GM21367 (cell line): Measurements from ENCODE around the gene XPR1.

ENCODE experiments used
- ATAC-seq: cut with Tn5 transposase; IDR thresholded peaks from one replicate; pipeline ENCODE4 v1.9.1; 2021; ENCODE audit not compliant: unreplicated experiment

XPR1 gene

DNA sequence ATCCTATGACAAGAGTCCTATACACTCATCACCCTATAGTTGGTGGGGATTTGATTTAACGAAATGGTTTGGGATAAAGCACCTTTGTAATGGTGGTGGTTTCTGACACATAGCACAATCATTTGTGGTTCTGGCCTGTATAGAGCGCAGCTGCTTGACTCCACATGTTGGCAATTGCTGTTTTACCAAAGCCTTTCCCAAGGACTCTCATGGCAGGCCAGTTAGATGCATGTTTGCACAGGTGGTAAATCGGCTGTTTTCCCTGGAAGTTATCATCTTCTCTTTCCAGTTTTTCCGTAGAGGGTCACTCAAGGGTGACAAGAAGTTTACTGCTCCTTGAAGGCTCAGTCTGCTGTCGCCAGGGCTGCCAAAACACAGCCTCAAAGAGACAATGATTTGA lies 17.1 kb upstream of the XPR1 start:
- no peak for ATAC-seq

DNA sequence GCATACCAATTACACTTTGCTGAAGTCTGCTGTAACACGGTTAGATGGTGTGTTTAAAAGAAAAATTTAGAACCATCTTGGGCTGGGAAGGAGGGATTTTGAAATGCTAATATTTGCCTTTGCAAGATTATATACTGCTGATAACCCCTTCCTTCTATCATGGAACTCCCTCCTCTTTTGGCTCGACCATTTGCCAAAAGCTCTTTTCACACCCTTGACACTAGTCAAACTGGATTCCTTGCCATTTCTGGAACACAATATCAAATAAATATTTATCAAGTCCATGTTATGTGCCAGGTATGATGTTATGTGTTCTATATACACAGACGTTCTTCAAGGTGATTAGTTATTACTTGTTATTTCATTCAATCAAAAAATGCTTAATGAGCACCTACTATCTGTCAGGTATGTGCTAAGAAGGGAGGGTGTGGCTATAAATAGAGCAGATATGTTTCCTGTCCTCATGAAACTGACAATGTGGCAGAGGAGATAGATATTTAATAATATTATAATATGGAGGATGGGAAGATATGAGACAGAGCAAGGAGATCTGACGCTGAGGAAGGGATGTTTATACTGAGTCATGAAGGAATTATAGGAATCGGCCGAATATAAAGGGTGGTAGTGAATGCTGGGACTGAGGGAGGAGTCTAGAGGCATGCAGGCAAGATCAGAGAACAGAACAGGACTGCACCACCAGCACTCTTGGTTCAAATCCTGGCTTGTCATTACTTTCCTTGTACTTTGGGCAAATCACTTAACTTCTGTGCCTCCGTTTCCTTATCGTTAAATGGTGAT lies 16.1 kb upstream of the XPR1 start:
- no peak for ATAC-seq

DNA sequence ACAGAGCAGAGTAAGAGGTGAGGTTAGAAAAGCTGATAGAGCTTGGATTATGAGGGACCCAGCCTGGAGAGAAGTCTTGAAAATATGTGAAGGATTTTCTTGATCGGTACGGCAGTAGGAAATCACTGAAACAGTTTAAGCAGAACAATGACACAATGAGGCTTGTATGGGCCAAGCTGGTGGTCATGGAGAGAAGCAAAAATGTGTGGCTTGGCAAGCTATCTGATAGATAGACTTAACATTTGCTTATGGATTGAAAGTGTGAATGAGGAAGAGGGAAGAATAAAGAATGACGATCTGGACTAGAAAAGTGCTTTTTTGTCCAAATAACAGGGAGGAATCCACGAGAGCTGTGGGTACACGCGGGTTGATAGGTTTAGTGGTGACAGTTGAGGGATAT lies 15.4 kb upstream of the XPR1 start:
- no peak for ATAC-seq

DNA sequence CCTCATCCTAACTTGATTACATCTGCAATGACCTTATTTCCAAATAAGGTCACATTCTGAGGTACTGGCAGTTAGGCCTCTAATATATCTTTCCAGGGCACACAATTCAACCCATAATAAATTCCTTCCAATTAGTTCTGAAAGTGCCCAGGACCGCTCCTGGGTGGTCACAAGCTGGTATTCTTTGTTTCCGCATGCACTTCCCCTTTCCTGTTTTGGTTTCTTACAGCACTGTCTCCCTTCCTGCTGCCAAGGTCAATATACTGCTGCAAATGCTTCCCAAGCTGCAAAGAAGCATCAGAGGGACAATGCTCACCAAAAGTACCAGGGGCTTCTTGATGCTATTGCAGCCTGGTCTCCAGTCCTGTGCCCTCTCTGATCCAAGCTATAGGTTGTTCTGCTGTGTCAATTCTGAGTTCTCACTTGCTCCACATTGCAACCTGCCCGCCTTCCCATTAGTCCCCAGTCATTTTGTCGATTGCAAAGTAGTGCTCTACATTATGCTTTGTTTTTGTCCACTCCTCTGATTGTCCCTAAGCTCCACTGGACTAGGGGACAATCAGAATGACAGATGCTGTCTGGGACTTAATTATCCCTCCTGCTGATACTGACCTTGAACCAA lies 13.9 kb upstream of the XPR1 start:
- no peak for ATAC-seq

DNA sequence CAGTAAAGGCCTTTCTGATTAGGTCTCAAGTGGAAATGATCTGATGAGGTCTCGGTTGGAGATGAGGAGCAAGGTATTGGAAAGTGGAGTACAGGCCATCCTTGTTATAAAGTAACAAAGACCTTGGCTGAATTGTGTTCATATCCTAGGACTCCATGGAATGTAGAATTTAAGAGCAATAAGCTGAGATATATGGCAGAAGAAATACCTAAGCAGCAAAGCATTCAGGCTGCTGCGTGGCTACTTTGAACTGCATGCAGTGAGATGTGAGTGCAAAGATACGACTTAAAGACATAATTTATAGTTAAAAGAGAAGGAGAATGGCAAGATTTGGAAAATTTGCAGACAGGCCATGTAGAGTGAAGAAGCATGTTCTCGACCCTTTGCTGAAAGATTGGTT lies 11.2 kb upstream of the XPR1 start:
- ATAC-seq: no peak

DNA sequence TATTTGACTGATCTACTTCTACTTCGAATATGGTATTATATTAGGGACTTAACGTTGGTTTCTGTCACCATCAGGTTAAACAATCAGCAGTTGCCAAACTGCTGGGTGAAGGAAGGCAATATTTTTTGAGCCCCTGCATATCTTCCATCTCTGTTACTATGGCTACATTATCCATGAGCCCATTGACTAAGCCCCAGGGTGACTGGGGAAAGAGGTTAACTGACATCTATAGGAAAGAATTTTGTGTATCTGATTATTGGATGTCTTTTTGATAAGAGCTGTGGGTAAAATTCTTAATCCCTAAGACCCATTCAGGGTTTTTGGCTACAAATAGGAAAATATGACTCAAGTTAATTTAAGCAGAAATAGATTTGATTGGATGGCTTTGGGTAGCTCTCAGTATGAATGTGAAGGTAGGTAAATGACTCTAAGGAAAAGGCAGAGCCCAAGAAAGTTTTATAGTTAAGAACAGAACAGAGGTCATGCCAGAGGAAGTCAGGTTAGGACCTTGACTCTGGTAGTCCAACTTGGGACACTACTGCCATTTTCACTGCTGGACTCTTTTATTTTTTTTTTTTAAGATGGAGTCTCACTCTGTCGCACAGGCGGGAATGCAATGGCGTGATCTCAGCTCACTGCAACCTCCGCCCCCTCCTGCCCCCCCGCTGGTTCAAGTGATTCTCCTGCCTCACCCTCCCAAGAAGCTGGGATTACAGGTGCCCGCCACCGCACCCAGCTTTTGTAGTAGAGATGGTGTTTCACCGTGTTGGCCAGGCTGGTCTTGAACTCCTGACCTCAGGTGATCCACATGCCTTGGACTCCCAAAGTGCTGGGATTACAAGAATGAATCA lies 8.9 kb upstream of the XPR1 start:
- ATAC-seq: no peak

DNA sequence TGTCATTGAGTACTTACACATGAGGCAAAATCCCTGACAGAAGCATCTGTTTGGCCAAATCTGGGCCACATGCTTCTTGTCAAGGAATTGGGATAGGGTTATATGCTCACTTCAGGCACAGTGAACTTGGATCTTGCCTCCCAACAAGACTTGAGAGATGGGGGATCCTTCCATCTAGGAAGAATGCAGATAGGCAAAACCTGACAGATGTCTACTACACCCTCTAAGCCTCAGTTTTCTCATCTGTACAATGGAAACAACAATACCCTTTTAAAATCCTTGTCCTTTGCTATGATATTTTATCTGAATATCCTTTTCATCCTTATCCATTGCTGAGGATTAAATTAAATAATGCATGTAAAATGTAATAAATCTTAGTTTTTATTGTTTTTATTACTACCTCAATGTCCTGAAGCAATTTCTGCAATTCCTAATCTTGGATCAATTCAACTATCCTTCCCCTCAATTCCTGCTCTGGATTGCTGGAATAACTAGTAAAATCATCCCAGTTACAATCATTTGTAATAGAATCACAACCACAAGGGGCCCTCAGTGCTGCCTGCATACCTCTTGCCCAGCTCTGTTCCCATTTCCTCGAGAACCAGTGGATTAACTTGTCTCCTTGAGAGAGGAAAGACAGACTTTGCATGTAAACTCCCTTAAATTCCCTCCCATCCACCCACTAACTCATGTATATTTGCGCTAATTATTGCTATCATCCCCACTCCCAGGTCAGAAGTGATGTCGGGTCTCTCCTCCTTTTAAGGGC lies 8.1 kb upstream of the XPR1 start:
- ATAC-seq: no peak

DNA sequence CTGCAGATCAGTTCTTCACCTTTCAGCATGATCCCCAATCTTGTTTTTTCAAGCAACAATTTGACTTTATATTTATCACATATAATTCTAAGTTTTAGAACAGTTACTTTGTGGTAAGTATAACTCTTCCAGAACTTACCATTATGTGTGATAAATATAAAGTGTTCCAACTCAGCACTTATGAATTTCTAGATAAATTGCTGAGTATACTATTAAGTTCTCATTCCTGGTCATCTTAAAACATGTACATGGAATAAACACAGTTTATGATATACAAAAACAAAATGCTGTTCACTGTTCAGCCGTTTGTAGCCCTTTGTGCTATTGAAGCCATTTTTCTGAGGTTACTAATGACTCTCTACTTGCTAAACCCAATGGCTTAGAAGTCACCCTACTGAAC lies 5.1 kb upstream of the XPR1 start:
- no peak for ATAC-seq

DNA sequence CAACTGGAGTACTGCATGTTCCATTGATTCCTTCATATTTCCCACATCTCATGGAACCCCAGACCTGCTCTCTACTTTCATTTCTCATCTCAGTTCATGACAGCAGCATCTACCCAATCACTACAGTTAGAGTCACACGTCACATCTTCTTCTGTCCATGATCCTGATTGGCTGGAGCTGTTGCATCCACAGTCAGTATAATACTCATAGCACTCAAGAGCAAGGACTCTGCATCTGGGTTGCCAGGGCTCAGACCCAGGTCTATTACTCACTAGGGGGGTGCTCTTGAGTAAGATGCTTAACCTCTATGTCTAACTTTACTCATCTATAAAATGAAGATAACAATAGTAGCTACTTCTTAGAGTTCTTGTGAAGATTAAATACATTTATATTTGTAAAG lies 4.4 kb upstream of the XPR1 start:
- no peak for ATAC-seq

DNA sequence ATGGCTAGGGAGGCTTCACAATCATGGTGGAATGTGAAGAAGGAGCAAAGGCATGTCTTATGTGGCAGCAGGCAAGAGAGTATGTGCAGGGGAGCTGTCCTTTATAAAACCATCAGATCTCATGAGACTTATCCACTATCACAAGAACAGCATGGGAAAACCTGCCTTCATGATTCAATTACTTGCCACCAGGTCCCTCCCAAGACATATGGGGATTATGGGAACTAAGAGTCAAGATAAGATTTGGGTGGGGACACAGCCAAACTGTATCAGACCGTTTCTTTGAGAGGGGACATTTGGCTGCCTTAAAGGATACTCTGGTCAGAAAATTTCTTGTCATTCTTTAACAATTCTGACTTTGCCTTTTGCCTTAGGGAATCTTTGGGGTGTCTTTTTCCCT lies 3.2 kb upstream of the XPR1 start:
- ATAC-seq: no peak

DNA sequence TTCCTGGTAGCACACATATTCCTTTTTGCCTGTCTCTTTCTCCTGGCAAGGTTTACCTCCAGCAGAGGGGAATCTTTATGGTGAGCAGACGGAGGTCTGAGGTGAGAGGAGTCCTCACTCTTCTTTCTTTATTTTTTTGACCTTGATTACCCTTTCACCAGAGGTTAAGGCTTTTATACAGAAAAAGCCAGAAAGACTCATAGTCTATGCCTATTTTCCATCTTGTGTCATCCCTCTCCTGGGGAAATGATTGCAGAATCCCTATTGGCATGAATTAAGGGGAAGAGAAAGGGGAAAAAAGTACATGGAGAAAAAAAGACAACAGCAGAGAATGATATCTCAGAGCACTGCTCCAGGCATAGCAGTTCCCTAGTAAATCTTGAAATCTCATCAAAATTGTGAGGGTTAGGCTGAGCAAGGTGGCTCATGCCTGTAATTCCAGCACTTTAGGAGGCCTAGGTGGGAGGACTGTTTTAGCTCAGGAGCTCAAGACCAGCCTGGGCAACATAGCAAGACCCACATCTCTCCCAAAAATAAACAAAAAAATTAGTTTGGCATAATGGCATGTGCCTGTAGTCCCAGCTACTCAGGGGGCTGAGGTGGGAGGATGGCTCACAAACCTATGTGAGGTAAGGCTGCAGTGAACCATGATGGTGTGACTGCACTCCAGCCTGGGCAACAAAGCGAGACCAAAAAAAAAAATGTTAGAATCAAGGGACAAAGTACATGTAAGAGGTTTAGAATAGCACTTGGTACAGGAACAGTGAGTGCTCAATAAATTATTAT lies 1.2 kb upstream of the XPR1 start:
- no peak for ATAC-seq

DNA sequence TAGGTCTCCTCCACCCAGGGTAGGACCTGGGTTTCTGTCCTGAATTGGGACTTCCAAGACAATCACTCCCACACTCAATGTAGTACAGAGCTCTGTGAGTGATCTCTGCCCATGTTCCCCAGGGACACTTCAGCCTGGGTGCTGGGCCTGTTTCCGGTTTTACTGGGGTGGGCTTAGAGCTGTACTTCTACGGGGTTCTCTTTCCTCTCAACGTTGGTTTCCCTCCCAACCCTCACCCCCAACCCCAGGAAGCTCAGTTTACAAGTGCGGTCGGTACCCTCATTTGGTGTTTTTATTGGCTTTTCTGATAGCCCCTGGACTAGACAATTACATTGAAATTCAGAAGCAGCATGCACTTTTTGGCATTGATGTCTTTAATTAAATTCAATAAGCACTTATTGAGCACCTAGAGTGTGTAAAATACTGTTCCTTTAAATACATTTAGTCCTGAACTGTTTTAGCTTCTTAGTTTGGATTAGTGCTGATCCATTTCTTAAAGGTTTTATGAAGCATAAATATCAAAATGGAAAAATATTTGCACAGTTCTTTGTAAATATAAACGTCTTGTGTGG lies 542 bp upstream of the XPR1 start:
- no peak for ATAC-seq

DNA sequence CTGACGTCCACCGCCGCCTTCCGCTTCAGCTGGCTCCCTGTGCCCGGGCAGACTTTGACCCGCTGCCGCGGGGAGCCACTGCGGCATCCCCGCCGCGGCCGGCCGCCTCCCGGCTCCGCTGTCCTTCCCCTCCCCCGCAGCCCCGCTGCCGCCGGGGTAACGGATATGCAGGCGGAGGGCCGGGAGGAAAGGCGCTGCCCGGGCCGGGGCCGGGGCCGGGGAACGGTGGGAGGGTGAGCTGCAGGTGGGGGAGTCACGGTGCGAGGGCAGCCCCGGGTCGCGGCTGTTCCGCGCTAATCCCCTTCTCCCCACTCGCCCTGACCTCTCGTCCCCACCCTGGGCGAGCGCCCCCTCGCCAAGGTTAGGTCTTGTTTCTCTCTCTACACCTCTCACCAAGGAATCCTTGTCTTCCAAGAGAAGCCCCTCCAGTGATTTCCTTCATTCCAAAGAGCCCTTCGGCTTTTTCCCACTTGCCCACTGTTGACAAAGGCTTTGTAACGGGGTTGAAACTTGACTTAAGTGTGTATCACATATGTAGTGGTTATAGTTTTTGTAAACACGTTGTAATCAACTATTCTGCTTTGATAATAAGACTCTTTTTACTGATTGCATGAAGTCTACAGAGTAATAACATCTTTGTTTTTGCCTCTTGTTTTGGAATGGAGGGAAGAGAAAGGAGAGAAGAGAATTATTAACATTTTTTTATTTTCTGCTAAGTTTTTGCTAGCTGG lies 669 bp downstream of the XPR1 start:
- peak; percentile 32 for ATAC-seq

DNA sequence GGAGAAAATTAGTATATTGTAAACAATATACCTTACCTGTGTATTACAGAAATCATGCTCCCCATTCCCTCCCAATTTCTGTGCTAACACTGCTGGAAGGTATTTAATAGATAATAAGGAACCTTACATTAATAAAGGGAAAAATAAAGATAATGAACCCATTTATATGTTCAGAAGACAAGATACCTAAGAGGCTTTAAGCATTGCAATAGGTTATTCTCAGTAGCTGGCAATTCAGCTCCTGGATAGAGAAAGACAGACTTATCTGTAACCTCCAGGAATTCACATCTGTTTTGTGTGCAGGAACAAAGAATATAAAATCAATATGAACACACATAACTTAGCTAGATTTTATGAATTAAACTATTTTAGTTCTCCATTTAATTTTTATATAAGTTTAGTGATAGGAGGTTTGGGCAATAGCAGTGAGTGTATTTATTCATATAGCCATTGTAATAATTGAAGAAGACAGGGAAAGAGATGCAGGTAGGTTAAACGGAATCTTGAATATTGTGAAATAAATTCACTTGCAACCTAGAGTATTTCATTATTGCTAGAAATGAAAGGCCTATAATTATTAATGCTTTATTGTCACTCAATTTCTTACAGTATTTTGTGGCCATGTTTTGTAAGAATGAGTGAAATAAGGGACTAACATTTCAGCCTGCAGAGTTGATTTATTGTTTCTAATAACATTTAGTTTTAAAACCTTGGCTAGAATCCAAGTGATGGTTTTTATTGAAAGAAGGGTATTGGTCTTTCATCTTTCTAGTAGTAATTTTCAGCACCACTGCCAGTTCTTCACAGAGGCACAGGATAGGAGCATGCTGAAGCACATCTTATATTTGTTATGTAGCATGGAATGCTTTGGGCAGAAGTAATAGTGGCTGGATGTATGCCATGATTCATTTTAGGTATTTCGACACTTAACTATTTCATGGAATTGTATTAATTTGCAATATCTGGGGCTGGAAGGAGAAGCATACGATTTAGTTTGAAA lies 1.5 kb downstream of the XPR1 start:
- no peak for ATAC-seq

DNA sequence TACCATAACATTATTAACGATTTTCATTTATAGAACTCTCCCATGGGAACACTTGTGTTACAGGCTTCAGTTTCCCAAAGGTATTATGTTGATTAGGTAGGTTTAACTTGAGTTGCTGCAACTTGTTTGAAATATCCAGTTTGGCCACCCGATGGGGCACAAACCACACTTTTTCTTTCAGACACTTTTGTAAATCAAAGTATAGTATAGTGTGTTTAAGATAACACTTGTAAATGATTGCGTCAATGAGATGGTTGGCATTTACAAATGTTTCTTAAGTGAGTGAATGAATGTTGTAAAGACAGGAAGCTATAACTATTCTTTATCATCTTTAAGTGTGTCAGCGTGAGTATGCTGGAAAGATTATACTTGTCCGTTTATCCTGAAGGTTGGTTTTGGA lies 4.3 kb downstream of the XPR1 start:
- no peak for ATAC-seq

DNA sequence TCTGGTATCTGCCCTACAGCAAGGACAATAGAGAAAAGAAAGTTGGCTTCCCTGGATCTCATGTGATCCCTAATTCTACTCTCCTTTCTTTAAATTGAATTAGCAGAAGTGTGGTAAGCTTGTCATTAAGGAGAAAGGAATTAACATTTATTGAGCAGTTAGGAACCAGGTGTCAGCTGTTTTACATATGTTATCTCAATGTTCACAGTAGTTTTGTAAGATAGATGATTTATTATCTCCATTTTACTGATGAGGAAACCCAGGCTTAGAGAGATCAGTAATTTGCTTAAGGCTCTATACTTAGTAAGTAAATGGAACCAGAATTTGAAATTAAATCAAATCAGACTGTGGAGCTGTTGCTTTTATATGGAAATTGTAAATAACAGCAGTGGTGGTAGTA lies 8.0 kb downstream of the XPR1 start:
- ATAC-seq: no peak

DNA sequence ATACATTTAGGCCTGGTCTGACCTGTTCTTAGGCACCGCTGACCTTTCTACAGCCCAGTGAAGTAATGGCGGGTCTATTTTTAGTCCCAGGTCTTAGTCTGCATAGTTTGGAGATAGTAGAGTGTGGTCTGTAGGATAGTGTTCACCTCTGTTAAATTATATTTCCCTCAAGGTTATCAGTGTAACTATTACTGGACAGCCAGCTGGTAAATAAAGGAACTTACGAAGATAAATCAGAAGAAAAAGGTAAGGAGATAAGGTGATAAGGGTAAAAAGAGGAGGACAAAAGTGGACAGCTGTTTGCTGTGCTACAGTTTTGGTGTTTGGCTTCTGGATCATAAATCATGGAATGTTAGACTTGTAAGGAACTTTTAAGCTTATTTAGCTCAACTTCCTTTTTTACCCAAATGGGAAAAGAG lies 8.7 kb downstream of the XPR1 start:
- ATAC-seq: no peak

DNA sequence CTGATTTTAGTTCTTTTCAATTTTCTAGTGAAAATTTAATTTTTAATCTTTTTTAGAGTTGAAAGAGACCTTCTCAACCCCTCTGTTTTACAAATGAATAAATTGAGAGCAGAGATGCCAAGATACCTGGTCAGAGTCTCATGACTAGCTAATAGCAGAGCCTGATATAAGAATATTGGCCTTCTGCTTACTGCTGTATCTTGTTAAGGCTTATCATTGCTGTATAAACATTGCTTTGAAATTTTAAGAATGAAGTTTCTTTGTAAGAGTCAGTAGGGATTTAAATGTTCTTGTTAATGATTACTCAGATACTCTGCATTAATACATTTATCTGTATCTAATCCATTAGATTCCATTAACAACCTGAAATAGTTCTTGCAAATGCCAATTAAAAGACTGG lies 9.8 kb downstream of the XPR1 start:
- ATAC-seq: no peak
